Endodermal cell (in vitro differentiated cells): ENCODE data around the gene TSACC. TPM values are rescaled to one million over a fixed set of nuclear protein-coding genes. Genes with fewer than 3 reads are reported as not detected.
"Not testable (repeated sequence)": the region's sequence is repeated elsewhere in the genome, so short reads cannot be mapped to it uniquely, and the experiment has no call there.

Source experiments
- DNase-seq: peaks from one replicate; pipeline ENCODE4 v3.0.0-alpha.2; 2017
- H3K27ac ChIP-seq: 2 replicates; pipeline ENCODE4 v1.5.1; 2013; ENCODE audit warnings: mild to moderate bottlenecking, low read depth, low read length, moderate library complexity
- H3K27me3 ChIP-seq: 2 replicates; pipeline ENCODE4 v1.6.1; 2013; ENCODE audit warnings: mild to moderate bottlenecking, low read length, moderate library complexity; ENCODE audit not compliant: insufficient read depth, control insufficient read depth, poor library complexity, severe bottlenecking
- H3K36me3 ChIP-seq: 2 replicates; pipeline ENCODE4 v1.7.0; 2013; ENCODE audit warnings: mild to moderate bottlenecking, low read length, moderate library complexity; ENCODE audit not compliant: control insufficient read depth, insufficient read depth
- H3K4me1 ChIP-seq: one replicate; pipeline ENCODE4 v1.7.0; 2013; ENCODE audit warnings: low read length; ENCODE audit not compliant: control insufficient read depth, insufficient read depth
- H3K4me3 ChIP-seq: 2 replicates; pipeline ENCODE4 v1.5.1; 2013; ENCODE audit warnings: mild to moderate bottlenecking, low read length, moderate library complexity
- H3K9ac ChIP-seq: 2 replicates; pipeline ENCODE4 v1.6.1; 2013; ENCODE audit warnings: mild to moderate bottlenecking, low read length, moderate library complexity; ENCODE audit not compliant: poor library complexity, severe bottlenecking; ENCODE audit errors: extremely low read depth
- H3K9me3 ChIP-seq: 2 replicates; pipeline ENCODE4 v1.6.1; 2013; ENCODE audit warnings: mild to moderate bottlenecking, low read length, moderate library complexity; ENCODE audit not compliant: control insufficient read depth
- H3K27ac Mint-ChIP-seq: 2 replicates; pipeline ENCODE4 v1.8.0; 2020; ENCODE audit warnings: mixed read lengths
- H3K27me3 Mint-ChIP-seq: 2 replicates; pipeline ENCODE4 v1.8.0; 2021; ENCODE audit warnings: mild to moderate bottlenecking, mixed read lengths; ENCODE audit not compliant: insufficient read depth
- H3K36me3 Mint-ChIP-seq: 2 replicates; pipeline ENCODE4 v1.8.0; 2020; ENCODE audit warnings: low read depth, mixed read lengths
- H3K4me1 Mint-ChIP-seq: 2 replicates; pipeline ENCODE4 v1.8.0; 2020; ENCODE audit warnings: mixed read lengths
- H3K4me3 Mint-ChIP-seq: 2 replicates; pipeline ENCODE4 v1.8.0; 2020; ENCODE audit warnings: mild to moderate bottlenecking, moderate library complexity, mixed read lengths
- H3K9me3 Mint-ChIP-seq: 2 replicates; pipeline ENCODE4 v1.8.0; 2020; ENCODE audit warnings: mild to moderate bottlenecking, mixed read lengths
- WGBS, 2 experiments: methylation state at CpG; one replicate each; pipeline versions ENCODE4 v1.1.5 to v1.1.7; 2013; ENCODE audit warnings: missing lambda C conversion rate in 2 of 2, mixed read lengths in 1 of 2; ENCODE audit not compliant: insufficient coverage in 1 of 2, insufficient read length in 1 of 2; 5-methylcytosine and 5-hydroxymethylcytosine counted together
- total RNA-seq, 2 donors: library from RNA; stranded (reverse); fragmentation: NEBNext Ultra II Directional in 1 of 2; extraction: Animal tissue kit (Norgen Biotek cat#: 25700) in 1 of 2; gene quantifications; 2 replicates in 1 of 2; 3 replicates in 1 of 2; pipeline ENCODE4 v1.2.1, GENCODE V29; 2021
- TF ChIP-seq, protein P1 (sequence below): fragments of 200-600 bp; sonication (generic); conservative IDR thresholded peaks from 2 replicates; pipeline ENCODE4 v1.5.0; 2021; ENCODE audit warnings: antibody characterized with exemption, mild to moderate bottlenecking

Gene TSACC
- total RNA-seq, 2 donors from 2014 or later = 0.62 to 1.6 TPM

DNA sequence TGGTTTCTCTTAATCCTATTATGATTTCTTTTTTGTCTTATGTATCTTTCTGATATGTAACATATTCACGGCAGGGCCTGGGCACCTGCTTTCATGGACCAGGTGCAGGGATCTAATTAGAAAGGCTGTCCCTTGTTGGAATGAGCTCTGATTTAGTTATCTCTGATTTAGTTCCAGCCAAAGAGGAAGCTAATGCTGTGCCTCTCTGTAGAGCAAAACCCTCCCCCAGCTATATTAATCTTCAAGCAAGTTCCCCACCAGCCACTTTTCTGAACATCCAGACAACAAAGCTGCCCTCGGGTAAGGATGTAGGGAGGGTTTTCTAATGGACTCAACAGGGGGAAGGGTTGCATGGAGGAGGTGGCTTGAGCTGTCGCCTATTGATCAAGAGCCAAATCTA is 6.1 kb downstream of the TSACC start:
- no peak overlapping the region for H3K4me3 Mint-ChIP-seq
- Histone ChIP-seq H3K4me1 (peaks cover 4% of the 10 kb centered on the region), H3K27ac (no peak overlapping the region), H3K9ac (no peak overlapping the region), H3K36me3 (no peaks in the 10 kb centered on the region), H3K27me3 (no peaks in the 10 kb centered on the region), H3K9me3 (no peaks in the 10 kb centered on the region), H3K4me3 (no peak overlapping the region)
- DNase-seq = no peak
- no peak overlapping the region for H3K27ac Mint-ChIP-seq
- TF ChIP-seq, protein P1, sequence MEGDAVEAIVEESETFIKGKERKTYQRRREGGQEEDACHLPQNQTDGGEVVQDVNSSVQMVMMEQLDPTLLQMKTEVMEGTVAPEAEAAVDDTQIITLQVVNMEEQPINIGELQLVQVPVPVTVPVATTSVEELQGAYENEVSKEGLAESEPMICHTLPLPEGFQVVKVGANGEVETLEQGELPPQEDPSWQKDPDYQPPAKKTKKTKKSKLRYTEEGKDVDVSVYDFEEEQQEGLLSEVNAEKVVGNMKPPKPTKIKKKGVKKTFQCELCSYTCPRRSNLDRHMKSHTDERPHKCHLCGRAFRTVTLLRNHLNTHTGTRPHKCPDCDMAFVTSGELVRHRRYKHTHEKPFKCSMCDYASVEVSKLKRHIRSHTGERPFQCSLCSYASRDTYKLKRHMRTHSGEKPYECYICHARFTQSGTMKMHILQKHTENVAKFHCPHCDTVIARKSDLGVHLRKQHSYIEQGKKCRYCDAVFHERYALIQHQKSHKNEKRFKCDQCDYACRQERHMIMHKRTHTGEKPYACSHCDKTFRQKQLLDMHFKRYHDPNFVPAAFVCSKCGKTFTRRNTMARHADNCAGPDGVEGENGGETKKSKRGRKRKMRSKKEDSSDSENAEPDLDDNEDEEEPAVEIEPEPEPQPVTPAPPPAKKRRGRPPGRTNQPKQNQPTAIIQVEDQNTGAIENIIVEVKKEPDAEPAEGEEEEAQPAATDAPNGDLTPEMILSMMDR = no peak
- no peaks in the 10 kb centered on the region for H3K27me3 Mint-ChIP-seq
- no peaks in the 10 kb centered on the region for H3K36me3 Mint-ChIP-seq
- no peaks in the 10 kb centered on the region for H3K9me3 Mint-ChIP-seq
- 79 to 91% methylated on average over 2 to 3 of the region's 3 CpGs for WGBS, 2 experiments
- peaks cover 16% of the 10 kb centered on the region for H3K4me1 Mint-ChIP-seq

DNA sequence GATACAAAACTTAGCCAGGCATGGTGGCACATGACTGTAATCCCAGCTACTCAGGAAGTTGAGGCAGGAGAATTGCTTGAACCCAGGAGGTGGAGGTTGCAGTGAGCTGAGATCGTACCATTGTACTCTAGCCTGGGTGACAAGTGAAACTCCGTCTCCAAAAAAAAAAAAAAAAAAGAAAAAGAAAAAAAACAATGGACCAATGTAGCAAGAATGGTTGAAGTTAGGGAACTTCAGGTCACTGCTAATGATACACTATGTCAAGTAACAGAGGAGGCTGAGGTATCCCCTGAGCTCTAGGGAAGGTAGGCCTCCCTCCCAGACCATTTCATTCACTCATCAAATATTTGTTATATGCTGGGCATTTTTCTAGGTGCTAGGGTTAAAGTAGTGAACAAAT is 7.7 kb downstream of the TSACC start:
- H3K4me3 Mint-ChIP-seq, H3K9me3 Mint-ChIP-seq, H3K36me3 ChIP-seq: not testable (repeated sequence)

DNA sequence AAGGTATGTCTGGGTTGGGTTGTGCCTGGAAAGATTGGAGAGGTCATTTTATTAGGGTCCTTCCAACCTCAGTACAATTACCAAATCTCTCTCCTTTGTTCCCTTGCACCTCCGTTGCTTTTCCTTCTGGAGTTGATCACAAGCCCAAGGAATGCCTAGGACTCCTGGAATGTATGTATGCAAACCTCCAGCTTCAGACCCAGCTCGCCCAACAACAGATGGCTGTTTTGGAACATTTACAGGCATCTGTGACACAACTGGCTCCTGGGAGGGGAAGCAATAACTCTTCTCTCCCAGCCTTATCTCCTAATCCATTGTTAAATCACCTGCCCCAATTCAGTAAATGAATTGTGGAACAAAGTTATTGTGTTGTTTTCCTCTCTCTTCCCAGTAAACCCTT is 8.3 kb downstream of the TSACC start:
- H3K27ac Mint-ChIP-seq = no peak overlapping the region
- WGBS, 2 experiments = 69% methylated on average over 2 of the region's 2 CpGs; no CpG with 5 or more reads in 1 of the 2 experiments
- no peaks in the 10 kb centered on the region for H3K27me3 ChIP-seq
- no peak overlapping the region for H3K4me3 ChIP-seq
- no peak overlapping the region for H3K27ac ChIP-seq
- H3K4me1 Mint-ChIP-seq = peaks cover 16% of the 10 kb centered on the region
- peaks cover 4% of the 10 kb centered on the region for H3K4me1 ChIP-seq
- DNase-seq = no peak
- H3K9ac ChIP-seq = no peak overlapping the region
- TF ChIP-seq, protein P1 = no peak
- no peak overlapping the region for H3K4me3 Mint-ChIP-seq
- no peaks in the 10 kb centered on the region for H3K36me3 ChIP-seq
- H3K27me3 Mint-ChIP-seq = no peaks in the 10 kb centered on the region
- no peaks in the 10 kb centered on the region for H3K9me3 ChIP-seq
- H3K9me3 Mint-ChIP-seq = no peaks in the 10 kb centered on the region
- no peaks in the 10 kb centered on the region for H3K36me3 Mint-ChIP-seq

More for the DNA sequence above, 7.7 kb downstream of the TSACC start:
- H3K9ac ChIP-seq, H3K36me3 Mint-ChIP-seq, H3K27ac ChIP-seq, H3K9me3 ChIP-seq, H3K27me3 ChIP-seq, H3K4me1 ChIP-seq, DNase-seq, H3K4me3 ChIP-seq, H3K27ac Mint-ChIP-seq, H3K27me3 Mint-ChIP-seq: not testable (repeated sequence)
- H3K4me1 Mint-ChIP-seq = peaks cover 16% of the 10 kb centered on the region
- 90 to 100% methylated on average over 1 to 2 of the region's 2 CpGs for WGBS, 2 experiments

DNA sequence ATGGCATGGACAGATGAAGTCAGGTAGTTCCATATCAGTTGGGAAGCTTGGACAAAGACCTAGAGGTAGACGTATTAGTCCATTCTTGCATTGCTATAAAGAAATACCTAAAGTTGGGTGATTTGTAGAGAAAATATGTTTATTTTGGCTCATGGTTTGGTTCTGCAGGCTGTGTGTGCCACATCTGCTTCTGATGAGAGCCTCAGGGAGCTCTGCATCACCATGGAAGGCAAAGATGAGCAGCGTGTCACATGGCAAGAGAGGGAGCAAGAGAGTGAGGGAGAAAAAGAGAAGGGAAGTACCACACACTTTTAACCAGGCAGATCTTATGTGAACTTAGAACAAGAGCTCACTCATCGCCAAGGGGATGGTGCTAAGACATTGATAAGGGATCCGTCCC is 9.0 kb downstream of the TSACC start:
- no peak overlapping the region for H3K27ac Mint-ChIP-seq
- H3K4me1 Mint-ChIP-seq = peaks cover 16% of the 10 kb centered on the region
- H3K27me3 Mint-ChIP-seq = no peaks in the 10 kb centered on the region
- Histone ChIP-seq H3K36me3 (no peaks in the 10 kb centered on the region), H3K27me3 (no peaks in the 10 kb centered on the region), H3K4me3 (no peak overlapping the region), H3K9me3 (no peaks in the 10 kb centered on the region), H3K4me1 (peaks cover 4% of the 10 kb centered on the region), H3K9ac (no peak overlapping the region), H3K27ac (no peak overlapping the region)
- H3K4me3 Mint-ChIP-seq = no peak overlapping the region
- no peaks in the 10 kb centered on the region for H3K9me3 Mint-ChIP-seq
- DNase-seq = no peak
- TF ChIP-seq, protein P1 = no peak
- WGBS, 2 experiments = 75 to 89% methylated on average over 4 of the region's 4 CpGs
- no peaks in the 10 kb centered on the region for H3K36me3 Mint-ChIP-seq

DNA sequence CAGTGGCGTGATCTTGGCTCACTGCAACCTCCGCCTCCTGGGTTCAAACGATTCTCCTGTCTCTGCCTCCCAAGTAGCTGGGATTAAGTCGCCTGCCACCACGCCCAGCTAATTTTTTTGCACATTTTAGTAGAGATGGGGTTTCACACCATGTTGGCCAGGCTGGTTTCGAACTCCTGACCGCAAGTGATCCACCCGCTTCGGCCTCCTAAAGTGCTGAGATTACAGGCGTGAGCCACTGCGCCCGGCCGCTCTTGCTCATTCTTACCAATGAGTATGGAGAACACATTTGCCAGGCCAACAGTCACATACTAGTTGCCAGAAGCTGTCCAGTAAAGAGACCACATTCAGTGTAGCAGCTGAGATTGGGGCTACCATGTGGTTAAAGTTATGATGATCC is 14.2 kb downstream of the TSACC start:
- not testable (repeated sequence) for DNase-seq, H3K4me1 ChIP-seq, H3K9me3 ChIP-seq, H3K36me3 Mint-ChIP-seq, H3K9ac ChIP-seq, H3K9me3 Mint-ChIP-seq, H3K27ac ChIP-seq, H3K27ac Mint-ChIP-seq, H3K36me3 ChIP-seq, H3K4me3 Mint-ChIP-seq, H3K4me3 ChIP-seq, H3K27me3 ChIP-seq, H3K4me1 Mint-ChIP-seq
- H3K27me3 Mint-ChIP-seq = peaks cover 11% of the 10 kb centered on the region
- WGBS, 2 experiments = 89 to 93% methylated on average over 13 of the region's 13 CpGs
